ENCODE data around the gene RTN4RL1.

Gene RTN4RL1

GRCh38 chr17:1951920-1952319, 73.2 kb downstream of the RTN4RL1 start:
- Histone ChIP-seq H3K36me3 (ENCODE audit: insufficient read depth, low read length) (no peaks in the 10 kb centered on the region), H3K4me1 (ENCODE audit: insufficient read depth, low read length, severe bottlenecking) (no peaks in the 10 kb centered on the region), H4K20me1 (ENCODE audit: insufficient read depth, low read length) (no peaks in the 10 kb centered on the region), H3K4me2 (ENCODE audit: low read length) (no peak overlapping the region), H3K27ac (ENCODE audit: low read depth, low read length, poor library complexity, severe bottlenecking) (no peak overlapping the region), H3K9ac (ENCODE audit: low read length) (no peak overlapping the region), H3K27me3 (ENCODE audit: insufficient read depth, low read length) (no peaks in the 10 kb centered on the region; the same call in 1 of the 2 replicates), H3F3A (ENCODE audit: insufficient read depth, low read length) (no peaks in the 10 kb centered on the region), H2AFZ (ENCODE audit: low read length) (no peak overlapping the region), H3K4me3 (ENCODE audit: low read depth, low read length, poor library complexity, severe bottlenecking) (no peak overlapping the region), H3K79me2 (ENCODE audit: insufficient read depth, low read length) (no peaks in the 10 kb centered on the region), H3K9me3 (ENCODE audit: low read length) (no peaks in the 10 kb centered on the region), H3K9me2 (ENCODE audit: low read depth, low read length) (no peaks in the 10 kb centered on the region)
- TF ChIP-seq CTCF (IDR thresholded peaks at IDR 0.05; ENCODE audit: low read length), result no peak
- no peak for TF ChIP-seq EZH2 (IDR thresholded peaks at IDR 0.05; ENCODE audit: borderline replicate concordance, low read length)

DNA sequence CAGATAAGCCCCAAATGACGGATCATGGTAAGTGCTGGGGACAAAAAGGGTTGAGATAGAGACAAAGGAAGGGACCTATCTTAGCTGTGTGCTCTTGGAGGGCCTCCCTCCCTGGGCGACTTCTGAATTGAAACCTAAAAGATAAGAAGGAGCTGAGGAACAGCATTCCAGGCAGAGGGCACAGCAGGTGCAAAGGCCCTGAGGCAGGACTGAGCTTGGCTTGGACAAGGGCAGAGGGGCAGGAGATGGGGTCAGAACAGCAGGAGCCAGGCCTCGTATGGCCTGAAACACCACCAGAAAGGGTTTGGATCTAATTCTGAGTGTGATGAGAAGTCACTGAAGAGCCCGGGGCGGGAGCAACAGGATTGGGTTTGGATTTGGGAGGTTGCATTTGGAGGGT, 75.4 kb downstream of the RTN4RL1 start:
- Histone ChIP-seq H3F3A (ENCODE audit: insufficient read depth, low read length) (no peaks in the 10 kb centered on the region), H4K20me1 (ENCODE audit: insufficient read depth, low read length) (no peaks in the 10 kb centered on the region), H3K27ac (ENCODE audit: low read depth, low read length, poor library complexity, severe bottlenecking) (no peak overlapping the region), H3K36me3 (ENCODE audit: insufficient read depth, low read length) (no peaks in the 10 kb centered on the region), H2AFZ (ENCODE audit: low read length) (no peak overlapping the region), H3K9me3 (ENCODE audit: low read length) (no peaks in the 10 kb centered on the region), H3K27me3 (ENCODE audit: insufficient read depth, low read length) (no peaks in the 10 kb centered on the region), H3K4me2 (ENCODE audit: low read length) (no peak overlapping the region), H3K9me2 (ENCODE audit: low read depth, low read length) (no peaks in the 10 kb centered on the region), H3K79me2 (ENCODE audit: insufficient read depth, low read length) (no peaks in the 10 kb centered on the region), H3K4me1 (ENCODE audit: insufficient read depth, low read length, severe bottlenecking) (no peaks in the 10 kb centered on the region), H3K9ac (ENCODE audit: low read length) (no peak overlapping the region), H3K4me3 (ENCODE audit: low read depth, low read length, poor library complexity, severe bottlenecking) (no peak overlapping the region)
- TF ChIP-seq CTCF (IDR thresholded peaks at IDR 0.05; ENCODE audit: low read length) (no peak), EZH2 (IDR thresholded peaks at IDR 0.05; ENCODE audit: borderline replicate concordance, low read length) (no peak)

DNA sequence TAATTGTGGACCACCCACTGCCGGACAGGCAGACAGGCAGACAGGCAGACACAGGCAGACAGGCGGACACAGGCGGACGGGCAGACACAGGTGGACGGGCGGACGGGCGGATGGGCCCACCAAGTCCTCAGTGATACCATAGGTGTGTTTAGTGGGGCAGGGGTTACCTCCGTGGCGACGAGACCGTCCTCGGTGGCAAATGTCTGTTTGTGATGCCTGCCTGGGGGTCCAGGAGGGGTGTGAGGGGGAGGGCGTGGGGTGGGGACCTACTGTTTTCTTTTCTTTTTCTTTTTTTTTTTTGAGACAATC, 76.7 kb downstream of the RTN4RL1 start:
- Histone ChIP-seq H3K36me3 (ENCODE audit: insufficient read depth, low read length) (no peaks in the 10 kb centered on the region), H3K9me2 (ENCODE audit: low read depth, low read length) (no peaks in the 10 kb centered on the region), H4K20me1 (ENCODE audit: insufficient read depth, low read length) (no peaks in the 10 kb centered on the region), H3K79me2 (ENCODE audit: insufficient read depth, low read length) (no peaks in the 10 kb centered on the region), H3K4me1 (ENCODE audit: insufficient read depth, low read length, severe bottlenecking) (no peaks in the 10 kb centered on the region), H3K4me3 (ENCODE audit: low read depth, low read length, poor library complexity, severe bottlenecking) (no peak overlapping the region), H3K9me3 (ENCODE audit: low read length) (no peaks in the 10 kb centered on the region), H3K27ac (ENCODE audit: low read depth, low read length, poor library complexity, severe bottlenecking) (no peak overlapping the region), H3K27me3 (ENCODE audit: insufficient read depth, low read length) (no peaks in the 10 kb centered on the region), H3K9ac (ENCODE audit: low read length) (no peak overlapping the region), H2AFZ (ENCODE audit: low read length) (no peak overlapping the region), H3F3A (ENCODE audit: insufficient read depth, low read length) (no peaks in the 10 kb centered on the region), H3K4me2 (ENCODE audit: low read length) (no peak overlapping the region)
- TF ChIP-seq EZH2 (IDR thresholded peaks at IDR 0.05; ENCODE audit: borderline replicate concordance, low read length) (no peak), CTCF (IDR thresholded peaks at IDR 0.05; ENCODE audit: low read length) (no peak)

Measured in OCI-LY1 (cell line).